ACHN (cell line): ENCODE measurements around the gene CACNA1G.

Source experiments
- DNase-seq: peaks from one replicate; pipeline ENCODE4 v3.0.0-alpha.2; 2015
- in situ Hi-C: cut with HindIII; loops from 2 replicates; pipeline ENCODE4 v1.10.0; 2017; ENCODE audit warnings: low sequenced_read_pairs, low pct_ligation_motif_present, low pct_unique_long_range_greater_than_20kb

CACNA1G gene

DNA sequence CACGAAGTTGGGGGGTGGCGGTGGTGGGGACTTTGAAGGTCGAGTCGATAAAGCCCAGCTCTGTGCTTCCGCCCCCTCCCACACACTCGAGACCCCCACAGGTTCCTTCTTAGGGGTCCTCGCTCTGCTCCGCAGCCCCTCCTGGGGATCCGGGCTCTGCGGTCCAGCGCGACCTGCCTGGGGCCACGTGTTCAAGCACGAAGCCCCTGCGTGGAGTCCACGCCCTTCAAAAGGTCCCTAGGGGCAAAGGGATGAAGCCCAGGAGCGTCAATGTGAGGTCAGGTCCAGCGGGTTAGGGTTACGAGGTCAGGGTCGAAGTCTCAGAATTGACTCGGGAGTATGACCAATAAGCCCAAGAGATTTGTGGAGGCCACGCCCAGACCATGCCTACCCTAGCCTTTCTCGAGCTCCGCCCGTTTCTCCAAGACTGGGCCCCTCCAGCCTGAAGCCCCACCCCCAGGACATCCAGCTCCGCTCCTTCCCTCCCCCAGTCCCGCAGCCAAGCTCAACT, 786 bp upstream of the CACNA1G start:
- DNase-seq: peak; percentile 62
- in situ Hi-C loops: no loop called here

DNA sequence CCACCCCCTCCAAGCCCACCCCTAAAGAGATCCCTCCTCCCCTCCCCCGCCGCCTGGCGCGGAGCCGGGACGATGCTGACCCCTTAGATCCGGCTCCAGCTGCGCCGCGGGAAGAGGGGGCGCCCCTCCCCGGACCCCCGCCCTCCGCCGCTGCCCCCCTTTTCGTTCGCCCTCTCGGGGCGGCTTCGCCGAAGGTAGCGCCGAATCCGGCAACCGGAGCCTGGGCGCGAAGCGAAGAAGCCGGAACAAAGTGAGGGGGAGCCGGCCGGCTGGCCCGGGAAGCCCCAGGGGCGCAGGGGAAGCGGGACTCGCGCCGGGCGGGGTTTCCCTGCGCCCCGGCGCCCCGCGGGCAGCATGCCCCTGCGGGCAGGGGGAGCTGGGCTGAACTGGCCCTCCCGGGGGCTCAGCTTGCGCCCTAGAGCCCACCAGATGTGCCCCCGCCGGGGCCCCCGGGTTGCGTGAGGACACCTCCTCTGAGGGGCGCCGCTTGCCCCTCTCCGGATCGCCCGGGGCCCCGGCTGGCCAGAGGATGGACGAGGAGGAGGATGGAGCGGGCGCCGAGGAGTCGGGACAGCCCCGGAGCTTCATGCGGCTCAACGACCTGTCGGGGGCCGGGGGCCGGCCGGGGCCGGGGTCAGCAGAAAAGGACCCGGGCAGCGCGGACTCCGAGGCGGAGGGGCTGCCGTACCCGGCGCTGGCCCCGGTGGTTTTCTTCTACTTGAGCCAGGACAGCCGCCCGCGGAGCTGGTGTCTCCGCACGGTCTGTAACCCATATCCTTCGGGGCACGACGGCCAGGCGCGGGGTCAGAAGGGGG, 623 bp downstream of the CACNA1G start:
- in situ Hi-C loops: no loop called here
- DNase-seq: no peak

GRCh38 chr17:50561746-50562141, 1.2 kb downstream of the CACNA1G start:
- DNase-seq: no peak

GRCh38 chr17:50562242-50563091, 2.0 kb downstream of the CACNA1G start:
- in situ Hi-C loops: no loop called here
- no peak for DNase-seq

More at GRCh38 chr17:50561746-50562141, 1.2 kb downstream of the CACNA1G start:
- in situ Hi-C loops: no loop called here

- DNase-seq: no peak
- in situ Hi-C loops: no loop called here
Measured at GRCh38 chr17:50563092-50563511, 2.6 kb downstream of the CACNA1G start.

DNA sequence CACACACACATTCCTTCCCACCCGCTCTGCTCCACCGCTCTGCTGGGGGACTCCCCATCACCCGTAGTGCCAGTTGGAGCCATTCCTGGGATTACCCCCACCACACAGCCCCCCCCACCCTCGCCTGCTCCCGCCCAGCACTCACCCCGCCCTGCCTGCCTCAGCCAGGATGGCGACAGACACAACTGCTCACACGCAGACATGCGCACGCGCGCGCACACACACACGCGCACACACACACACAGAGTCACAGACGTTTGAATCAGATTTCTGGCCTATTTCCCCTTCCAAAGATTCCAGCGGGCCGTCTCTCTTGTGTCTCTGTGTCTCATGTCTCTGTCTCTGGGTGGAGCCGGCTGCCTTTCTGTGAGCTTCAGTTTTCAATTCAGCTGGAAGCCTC, 4.4 kb downstream of the CACNA1G start:
- in situ Hi-C loops: no loop called here
- DNase-seq: peak; percentile 36

DNA sequence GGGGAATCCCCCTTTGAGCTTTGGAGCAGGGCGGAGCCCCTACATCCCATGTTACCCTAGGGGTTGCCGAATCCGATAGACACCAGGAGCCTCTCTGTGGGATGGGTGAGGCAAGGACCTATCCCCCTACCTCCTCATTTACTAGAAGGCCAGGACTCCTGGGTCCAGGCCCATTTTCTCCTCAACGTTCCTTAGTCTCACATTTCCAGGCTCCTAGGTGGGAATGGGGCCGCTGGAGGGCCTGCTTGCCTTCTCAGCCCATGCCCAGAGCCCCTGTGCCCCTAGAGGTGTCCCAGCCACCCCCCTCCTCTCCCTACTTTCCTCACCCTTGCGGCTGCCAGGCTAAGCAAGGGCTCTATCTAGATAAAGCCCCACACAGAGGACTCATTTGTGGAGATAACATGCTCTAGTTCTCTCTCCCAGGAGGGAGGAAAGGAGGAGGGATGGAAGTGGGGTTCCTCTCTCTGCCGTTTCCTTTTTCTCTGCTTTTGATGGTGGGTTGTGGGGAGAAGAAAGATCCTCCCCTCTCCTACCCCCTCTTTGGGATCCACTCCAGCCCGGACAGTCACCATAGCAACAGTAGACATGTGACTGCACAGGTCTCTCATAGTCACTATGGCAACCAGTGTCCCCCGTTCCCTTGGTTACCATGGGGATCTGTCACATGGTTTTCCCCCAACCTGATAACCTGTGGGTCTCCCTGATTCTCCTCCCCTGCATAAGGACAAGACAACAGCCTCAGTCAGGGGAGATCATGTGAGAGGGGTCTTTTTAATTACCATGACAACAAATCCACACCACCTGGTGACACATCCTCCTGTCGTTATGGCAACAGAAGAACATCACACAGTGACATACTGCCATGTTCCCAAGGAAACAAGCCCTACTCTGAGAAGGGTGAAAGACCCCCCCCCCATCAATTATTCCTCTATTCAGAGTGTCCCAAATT, 5.2 kb downstream of the CACNA1G start:
- in situ Hi-C loops: no loop called here
- no peak for DNase-seq

DNA sequence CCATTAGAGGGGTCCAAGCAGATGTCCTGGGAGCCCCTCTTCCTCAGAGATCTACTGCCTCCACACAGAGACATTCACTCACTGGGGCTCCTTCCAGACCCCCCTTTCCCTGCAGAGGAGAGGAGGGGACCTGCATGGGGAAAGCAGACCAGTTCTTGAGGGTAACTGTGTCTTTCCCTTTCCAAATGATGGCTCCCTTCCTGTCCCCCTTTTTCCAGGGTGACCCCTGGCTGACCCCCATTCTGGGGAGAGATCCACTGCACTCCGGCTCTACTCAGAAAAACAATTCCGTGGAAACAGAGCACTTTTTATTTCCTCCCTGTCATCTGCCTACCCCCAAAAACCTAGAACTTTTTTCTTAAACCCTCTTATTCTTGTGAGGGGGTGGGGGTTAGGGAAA, 6.4 kb downstream of the CACNA1G start:
- no peak for DNase-seq
- in situ Hi-C loops: no loop called here

DNA sequence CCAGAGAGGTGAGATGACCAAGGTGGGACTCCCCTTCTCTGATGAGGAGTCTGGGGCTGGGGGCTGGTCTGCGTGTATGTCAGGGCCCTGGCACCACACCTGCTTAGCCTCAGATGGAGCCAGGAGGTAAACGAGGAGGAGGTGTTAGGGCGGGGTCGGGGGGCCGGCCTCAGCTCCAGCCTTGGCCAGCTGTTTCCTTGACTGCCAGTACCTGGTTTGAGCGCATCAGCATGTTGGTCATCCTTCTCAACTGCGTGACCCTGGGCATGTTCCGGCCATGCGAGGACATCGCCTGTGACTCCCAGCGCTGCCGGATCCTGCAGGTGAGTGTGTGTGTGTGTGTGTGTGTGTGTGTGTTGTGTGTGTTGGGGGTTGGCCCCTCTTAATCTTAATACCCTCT, 8.1 kb downstream of the CACNA1G start:
- no peak for DNase-seq
- in situ Hi-C loops: no loop called here

GRCh38 chr17:50569592-50569991, 9.1 kb downstream of the CACNA1G start:
- in situ Hi-C loops: no loop called here
- DNase-seq: no peak

DNA sequence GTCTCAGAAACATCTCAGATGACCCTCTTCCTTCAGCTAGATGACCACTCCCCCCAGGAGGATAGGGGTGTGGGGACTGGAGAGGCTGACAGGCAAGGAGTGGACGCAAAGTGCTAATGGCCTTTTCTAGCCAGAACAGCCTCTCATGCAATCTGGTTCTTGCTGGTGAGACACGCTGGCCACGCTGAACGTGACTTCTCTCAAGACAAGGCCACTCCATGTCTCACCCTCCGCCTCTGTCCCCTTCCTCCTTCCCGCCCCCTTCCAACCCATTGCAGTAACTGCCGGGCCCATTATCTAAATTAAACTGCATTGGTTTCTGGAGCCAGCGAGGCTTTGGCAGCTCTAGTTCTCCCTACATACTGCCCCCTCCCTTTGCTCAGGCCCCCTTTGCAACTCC, 9.5 kb downstream of the CACNA1G start:
- in situ Hi-C loops: no loop called here
- DNase-seq: no peak

GRCh38 chr17:50570528-50570927, 10.0 kb downstream of the CACNA1G start:
- in situ Hi-C loops: no loop called here
- no peak for DNase-seq

GRCh38 chr17:50571681-50572080, 11.2 kb downstream of the CACNA1G start:
- in situ Hi-C loops: no loop called here
- no peak for DNase-seq

- no peak for DNase-seq
- in situ Hi-C loops: no loop called here
Measured at GRCh38 chr17:50572541-50572940, 12.0 kb downstream of the CACNA1G start.

GRCh38 chr17:50573866-50574611, 13.5 kb downstream of the CACNA1G start:
- DNase-seq: no peak
- in situ Hi-C loops: no loop called here

DNA sequence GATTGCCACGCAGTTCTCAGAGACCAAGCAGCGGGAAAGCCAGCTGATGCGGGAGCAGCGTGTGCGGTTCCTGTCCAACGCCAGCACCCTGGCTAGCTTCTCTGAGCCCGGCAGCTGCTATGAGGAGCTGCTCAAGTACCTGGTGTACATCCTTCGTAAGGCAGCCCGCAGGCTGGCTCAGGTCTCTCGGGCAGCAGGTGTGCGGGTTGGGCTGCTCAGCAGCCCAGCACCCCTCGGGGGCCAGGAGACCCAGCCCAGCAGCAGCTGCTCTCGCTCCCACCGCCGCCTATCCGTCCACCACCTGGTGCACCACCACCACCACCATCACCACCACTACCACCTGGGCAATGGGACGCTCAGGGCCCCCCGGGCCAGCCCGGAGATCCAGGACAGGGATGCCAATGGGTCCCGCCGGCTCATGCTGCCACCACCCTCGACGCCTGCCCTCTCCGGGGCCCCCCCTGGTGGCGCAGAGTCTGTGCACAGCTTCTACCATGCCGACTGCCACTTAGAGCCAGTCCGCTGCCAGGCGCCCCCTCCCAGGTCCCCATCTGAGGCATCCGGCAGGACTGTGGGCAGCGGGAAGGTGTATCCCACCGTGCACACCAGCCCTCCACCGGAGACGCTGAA, 15.2 kb downstream of the CACNA1G start:
- DNase-seq: no peak
- in situ Hi-C loops: no loop called here

- DNase-seq: no peak
- in situ Hi-C loops: no loop called here
Measured at GRCh38 chr17:50576864-50577263, 16.3 kb downstream of the CACNA1G start.
